Endothelial cell of umbilical vein (primary cell): ENCODE measurements around the gene UMPS.

Experiments
- CTCF ChIP-seq, 2 donors: IDR thresholded peaks; 1 replicate in 1 of 2; 2 replicates in 1 of 2; pipeline ENCODE4 v1.5.1; 2011; ENCODE audit warnings: low read length in 2 of 2, mild to moderate bottlenecking in 2 of 2, moderate library complexity in 2 of 2, control low read depth in 1 of 2, inconsistent platforms in 1 of 2, low read depth in 1 of 2; ENCODE audit not compliant: insufficient read depth in 1 of 2; ENCODE audit errors: extremely low read depth in 1 of 2
- EZH2 ChIP-seq: IDR thresholded peaks from 2 replicates; pipeline ENCODE4 v1.6.1; 2012; ENCODE audit warnings: borderline replicate concordance, low read depth, mild to moderate bottlenecking, moderate library complexity, low read length, inconsistent platforms; ENCODE audit not compliant: severe bottlenecking
- FOS ChIP-seq: IDR thresholded peaks from 2 replicates; pipeline ENCODE4 v1.6.1; 2011; ENCODE audit warnings: mild to moderate bottlenecking, low read length, moderate library complexity, borderline replicate concordance; ENCODE audit not compliant: insufficient read depth
- GATA2 ChIP-seq: IDR thresholded peaks from 2 replicates; pipeline ENCODE4 v1.7.0; 2011; ENCODE audit warnings: low read depth, mild to moderate bottlenecking, moderate library complexity, mixed read lengths, low read length; ENCODE audit not compliant: insufficient read length, insufficient read depth
- MAX ChIP-seq: IDR thresholded peaks from 2 replicates; pipeline ENCODE4 v1.6.1; 2011; ENCODE audit not compliant: insufficient read depth, insufficient read length
- MYC ChIP-seq: IDR thresholded peaks from one replicate; pipeline ENCODE4 v1.6.1; 2011; ENCODE audit warnings: mild to moderate bottlenecking, low read depth, low read length
- POLR2A ChIP-seq: IDR thresholded peaks from 2 replicates; pipeline ENCODE4 v1.6.1; 2012; ENCODE audit warnings: low read depth, mild to moderate bottlenecking, control low read depth, low read length
- POLR2AphosphoS5 ChIP-seq: IDR thresholded peaks from 2 replicates; pipeline ENCODE4 v1.6.1; 2012; ENCODE audit warnings: low read depth, mild to moderate bottlenecking, control low read depth, low read length, moderate library complexity; ENCODE audit not compliant: insufficient read depth

GRCh38 chr3:124691599-124691998 is 38.7 kb upstream of the UMPS start:
- TF ChIP-seq CTCF (IDR thresholded peaks at IDR 0.05; ENCODE audit: extremely low read depth in 1 of 2, insufficient read depth in 1 of 2, low read depth in 1 of 2, low read length in 2 of 2) (no peak), POLR2AphosphoS5 (no peak), POLR2A (no peak), MYC (no peak), MAX (no peak), EZH2 (no peak), FOS (no peak), GATA2 (no peak)
